GM23338 (cell line): ENCODE measurements around the gene ERCC3. TPM values are rescaled to one million over a fixed set of nuclear protein-coding genes. Genes with fewer than 3 reads are reported as not detected.

Source experiments
- ATAC-seq: fragments of 200-7000 bp; cut with Tn5 transposase; 3 replicates; pipeline ENCODE4 v1.9.1; 2020
- DNase-seq: peaks from one replicate; pipeline ENCODE4 v3.0.0-alpha.2; 2015; ENCODE audit warnings: low spot score
- H2AFZ ChIP-seq: fragments of 200-600 bp; sonication (generic); 2 replicates; pipeline ENCODE4 v1.8.0; 2016; ENCODE audit warnings: antibody characterized with exemption, mild to moderate bottlenecking, moderate library complexity
- H3F3A ChIP-seq: fragments of 200-600 bp; sonication (generic); replicated peaks from 2 replicates; pipeline ENCODE4 v1.8.0; 2017; ENCODE audit warnings: antibody characterized with exemption, mixed run types, low read depth
- H3K27ac ChIP-seq: fragments of 200-600 bp; sonication (generic); 2 replicates; pipeline ENCODE4 v1.6.1; 2016; ENCODE audit warnings: low read depth
- H3K27me3 ChIP-seq: fragments of 200-600 bp; sonication (generic); 2 replicates; pipeline ENCODE4 v1.8.0; 2016; ENCODE audit warnings: mild to moderate bottlenecking, mixed run types, moderate library complexity; ENCODE audit not compliant: insufficient read depth
- H3K36me3 ChIP-seq: fragments of 200-600 bp; sonication (generic); 2 replicates; pipeline ENCODE4 v1.8.0; 2016; ENCODE audit warnings: mild to moderate bottlenecking; ENCODE audit not compliant: insufficient read depth
- H3K4me1 ChIP-seq: fragments of 200-600 bp; sonication (generic); 2 replicates; pipeline ENCODE4 v1.8.0; 2016; ENCODE audit warnings: mild to moderate bottlenecking, moderate library complexity; ENCODE audit not compliant: insufficient read depth
- H3K4me2 ChIP-seq: fragments of 200-600 bp; sonication (generic); 2 replicates; pipeline ENCODE4 v1.7.1; 2017; ENCODE audit warnings: mixed run types
- H3K4me3 ChIP-seq: fragments of 200-600 bp; sonication (generic); 2 replicates; pipeline ENCODE4 v1.6.1; 2016; ENCODE audit warnings: mixed run types
- H3K79me2 ChIP-seq: fragments of 200-600 bp; sonication (generic); replicated peaks from 2 replicates; pipeline ENCODE4 v1.8.0; 2017; ENCODE audit warnings: mild to moderate bottlenecking; ENCODE audit not compliant: insufficient read depth
- H3K9me2 ChIP-seq: fragments of 200-600 bp; sonication (generic); 2 replicates; pipeline ENCODE4 v1.8.0; 2017; ENCODE audit not compliant: insufficient read depth
- H4K20me1 ChIP-seq: fragments of 200-600 bp; sonication (generic); replicated peaks from 2 replicates; pipeline ENCODE4 v1.8.0; 2017; ENCODE audit warnings: mild to moderate bottlenecking; ENCODE audit not compliant: insufficient read depth
- H3K27ac Mint-ChIP-seq: 2 replicates; pipeline ENCODE4 v1.8.0; 2020; ENCODE audit warnings: inconsistent platforms, mild to moderate bottlenecking, moderate library complexity, mixed read lengths
- H3K27me3 Mint-ChIP-seq: 3 replicates; pipeline ENCODE4 v1.8.0; 2022; ENCODE audit warnings: low read depth, mild to moderate bottlenecking, moderate library complexity, mixed read lengths, inconsistent platforms; ENCODE audit not compliant: insufficient read depth, poor library complexity
- H3K36me3 Mint-ChIP-seq: 3 replicates; pipeline ENCODE4 v1.8.0; 2021; ENCODE audit warnings: low read depth, mild to moderate bottlenecking, inconsistent platforms, moderate library complexity, mixed read lengths
- H3K4me1 Mint-ChIP-seq: 3 replicates; pipeline ENCODE4 v1.8.0; 2020; ENCODE audit warnings: mild to moderate bottlenecking, inconsistent platforms, mixed read lengths
- H3K4me3 Mint-ChIP-seq: 3 replicates; pipeline ENCODE4 v1.8.0; 2021; ENCODE audit warnings: moderate library complexity, mild to moderate bottlenecking, inconsistent platforms, mixed read lengths
- H3K9me3 Mint-ChIP-seq: 3 replicates; pipeline ENCODE4 v1.8.0; 2020; ENCODE audit warnings: moderate library complexity, mild to moderate bottlenecking, inconsistent platforms, mixed read lengths
- CREB1 ChIP-seq: fragments of 250-450 bp; sonication (Bioruptor Pico); IDR thresholded peaks from 2 replicates; pipeline ENCODE4 v1.5.0; 2020; ENCODE audit warnings: low read depth, mild to moderate bottlenecking, moderate library complexity
- CTCF ChIP-seq, 2 experiments: fragments of 200-600 bp in 1 of 2; sonication (generic) in 1 of 2; conservative IDR thresholded peaks; 2 replicates each; pipeline versions ENCODE4 v1.5.1 to v1.6.1; 2016 to 2017; ENCODE audit warnings: antibody characterized with exemption in 2 of 2, low read depth in 2 of 2, mild to moderate bottlenecking in 2 of 2, moderate library complexity in 1 of 2
- ETS1 ChIP-seq: IDR thresholded peaks from 2 replicates; pipeline ENCODE4 v1.6.1; 2016; ENCODE audit warnings: antibody characterized with exemption
- EZH2 ChIP-seq: fragments of 200-600 bp; sonication (generic); IDR thresholded peaks from one replicate; pipeline ENCODE4 v1.8.0; 2017; ENCODE audit warnings: antibody characterized with exemption, mild to moderate bottlenecking, low read depth; ENCODE audit not compliant: unreplicated experiment
- EZH2phosphoT487 ChIP-seq: fragments of 200-600 bp; sonication (generic); IDR thresholded peaks from one replicate; pipeline ENCODE4 v1.8.1; 2018; ENCODE audit warnings: antibody characterized with exemption; ENCODE audit not compliant: unreplicated experiment
- JUNB ChIP-seq: IDR thresholded peaks from one replicate; pipeline ENCODE4 v1.6.1; 2016; ENCODE audit warnings: antibody characterized with exemption; ENCODE audit not compliant: unreplicated experiment
- NANOG ChIP-seq: IDR thresholded peaks from 2 replicates; pipeline ENCODE4 v1.6.1; 2016; ENCODE audit warnings: antibody characterized with exemption, borderline replicate concordance
- POLR2AphosphoS5 ChIP-seq: IDR thresholded peaks from 2 replicates; pipeline ENCODE4 v1.6.1; 2016; ENCODE audit warnings: antibody characterized with exemption, low read depth
- REST ChIP-seq: IDR thresholded peaks from one replicate; pipeline ENCODE4 v1.6.1; 2018; ENCODE audit warnings: antibody characterized with exemption; ENCODE audit not compliant: unreplicated experiment
- STAT1 ChIP-seq: IDR thresholded peaks from one replicate; pipeline ENCODE4 v1.6.1; 2016; ENCODE audit warnings: antibody characterized with exemption; ENCODE audit not compliant: unreplicated experiment
- ZNF114 ChIP-seq: fragments of 250-450 bp; sonication (Bioruptor Pico); IDR thresholded peaks from 2 replicates; pipeline ENCODE4 v1.5.0; 2020; ENCODE audit warnings: mild to moderate bottlenecking, moderate library complexity
- ZNF462 ChIP-seq: fragments of 250-450 bp; sonication (Bioruptor Pico); IDR thresholded peaks from 2 replicates; pipeline ENCODE4 v1.5.0; 2020; ENCODE audit warnings: mild to moderate bottlenecking, moderate library complexity
- polyA plus RNA-seq: library from polyadenylated mRNA; unstranded; fragments of >200 nt; fragmentation: Nextera tagmentation; extraction: Ambion mirVana; gene quantifications from 2 replicates; pipeline ENCODE4 v1.2.1, GENCODE V29; 2016
- total RNA-seq: library from RNA; depleted of rRNA; stranded (reverse); fragments of >200 nt; shearing (Covaris generic); gene quantifications from 2 replicates; pipeline ENCODE4 v1.2.3, GENCODE V29; 2014

The ERCC3 gene
- total and polyA plus RNA-seq, 2 experiments from 2014 or later, result 35.1 to 62.7 TPM

GRCh38 chr2:127255721-127256120 lies 38.2 kb downstream of the ERCC3 start:
- H3K79me2 ChIP-seq, result no peaks in the 10 kb centered on the region
- no peaks in the 10 kb centered on the region for H3K27me3 Mint-ChIP-seq
- no peaks in the 10 kb centered on the region for H3F3A ChIP-seq
- no peak for TF ChIP-seq ZNF114 (CRISPR knock-in tag)
- TF ChIP-seq CREB1 (CRISPR knock-in tag), result no peak
- no peak for TF ChIP-seq ETS1
- no peak for TF ChIP-seq ZNF462 (CRISPR knock-in tag)
- TF ChIP-seq REST, result no peak
- TF ChIP-seq STAT1, result no peak
- TF ChIP-seq CTCF (conservative IDR thresholded peaks at IDR 0.05; ENCODE audit: low read depth in 2 of 2), result no peak
- TF ChIP-seq JUNB, result no peak
- no peak for TF ChIP-seq NANOG
- no peak for TF ChIP-seq EZH2
- no peak for TF ChIP-seq POLR2AphosphoS5
- no peak for TF ChIP-seq EZH2phosphoT487
- no peak overlapping the region for H3K4me3 Mint-ChIP-seq
- H3K36me3 Mint-ChIP-seq, result peaks cover 43% of the 10 kb centered on the region
- DNase-seq, result no peak
- no peak overlapping the region for H3K4me3 ChIP-seq
- no peak overlapping the region for H3K4me2 ChIP-seq
- H3K36me3 ChIP-seq, result no peaks in the 10 kb centered on the region
- H3K27me3 ChIP-seq, result no peaks in the 10 kb centered on the region
- no peaks in the 10 kb centered on the region for H4K20me1 ChIP-seq
- no peaks in the 10 kb centered on the region; the same call in 2 of the 3 replicates for H3K4me1 Mint-ChIP-seq
- no peak overlapping the region for H3K27ac Mint-ChIP-seq
- H3K4me1 ChIP-seq, result no peaks in the 10 kb centered on the region
- H3K9me3 Mint-ChIP-seq, result no peaks in the 10 kb centered on the region
- H3K27ac ChIP-seq, result no peak overlapping the region
- H2AFZ ChIP-seq, result no peak overlapping the region
- H3K9me2 ChIP-seq, result no peaks in the 10 kb centered on the region
- no peak for ATAC-seq
